22Rv1 (cell line): ENCODE measurements around the gene PBX1.

Source experiments
- CTCF ChIP-seq: fragments of 450-650 bp; IDR thresholded peaks from 2 replicates; pipeline ENCODE4 v1.5.1; 2017; ENCODE audit warnings: mild to moderate bottlenecking
- ZFX ChIP-seq: fragments of 450-650 bp; IDR thresholded peaks from 2 replicates; pipeline ENCODE4 v1.6.1; 2017; ENCODE audit warnings: antibody characterized with exemption, borderline replicate concordance

GRCh38 chr1:164801791-164802502 is 243.0 kb downstream of the PBX1 start:
- TF ChIP-seq ZFX (no peak), CTCF (no peak)
